ENCODE results near the gene LPCAT1. TPM values are rescaled to one million over a fixed set of nuclear protein-coding genes. Genes with fewer than 3 reads are reported as not detected.

The LPCAT1 gene
- total RNA-seq, 1 experiment from 2014 or later: 59.8 TPM

DNA sequence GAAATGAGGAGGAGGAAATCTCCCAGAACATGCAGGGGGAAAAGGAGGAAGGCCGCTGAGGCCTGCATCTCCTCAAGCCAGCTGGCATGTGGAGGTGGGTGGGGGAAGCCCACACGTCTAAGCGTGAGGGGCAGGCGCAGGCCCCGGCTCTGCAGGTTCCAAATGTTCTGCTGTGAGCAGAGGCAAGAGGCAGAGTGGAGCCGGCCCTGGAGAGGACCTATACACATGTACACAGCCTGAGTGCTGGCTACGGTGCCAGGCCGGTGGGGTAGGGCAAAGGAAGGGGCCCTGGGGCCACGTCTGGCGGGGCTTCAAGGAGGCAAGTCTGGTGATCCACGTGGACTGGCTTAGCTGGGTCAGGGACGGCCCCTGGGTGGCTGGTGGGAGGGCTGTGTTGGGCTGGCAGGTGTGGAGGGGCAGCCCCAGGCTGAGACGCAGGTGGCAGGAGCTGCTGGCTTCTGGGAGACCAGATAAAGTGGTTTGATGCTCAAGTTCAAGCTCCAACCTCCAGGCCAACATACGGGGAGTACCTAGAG is 26.4 kb downstream of the LPCAT1 start:
- in situ Hi-C loops (cut with HindIII; ENCODE audit: low pct_unique_long_range_greater_than_20kb, low sequenced_read_pairs): no loop called here
- Histone ChIP-seq H3K27me3 (ENCODE audit: control insufficient read depth, insufficient read depth, low read length) (no peaks in the 10 kb centered on the region), H3K9me3 (ENCODE audit: control insufficient read depth, insufficient read depth, low read depth, low read length) (no peaks in the 10 kb centered on the region), H3K27ac (ENCODE audit: low read length) (no peak overlapping the region), H3K36me3 (ENCODE audit: control insufficient read depth, insufficient read depth, low read length) (no peaks in the 10 kb centered on the region), H3K4me1 (ENCODE audit: control insufficient read depth, insufficient read depth, low read length) (no peaks in the 10 kb centered on the region), H3K4me3 (ENCODE audit: low read depth in 2 of 2, low read length in 2 of 2) (no peak overlapping the region)
- ChIA-PET CTCF (no interaction called here), POLR2A (no interaction called here)
- BruUV-seq (replicated peaks): no TSS peak
- DNase-seq (ENCODE audit: low read depth, low spot score) (no peak), ATAC-seq (no peak)
- intact Hi-C loops (cut with micrococcal nuclease; ENCODE audit: unreplicated experiment): no loop called here
- TF ChIP-seq TCF7L2 (IDR thresholded peaks at IDR 0.05; ENCODE audit: low read depth, low read length) (no peak), SIN3A (IDR thresholded peaks at IDR 0.05; ENCODE audit: borderline replicate concordance, insufficient read depth, low read depth, low read length) (no peak), POLR2AphosphoS5 (IDR thresholded peaks at IDR 0.05; ENCODE audit: low read depth, low read length) (no peak)
- TF ChIP-seq, protein P1, sequence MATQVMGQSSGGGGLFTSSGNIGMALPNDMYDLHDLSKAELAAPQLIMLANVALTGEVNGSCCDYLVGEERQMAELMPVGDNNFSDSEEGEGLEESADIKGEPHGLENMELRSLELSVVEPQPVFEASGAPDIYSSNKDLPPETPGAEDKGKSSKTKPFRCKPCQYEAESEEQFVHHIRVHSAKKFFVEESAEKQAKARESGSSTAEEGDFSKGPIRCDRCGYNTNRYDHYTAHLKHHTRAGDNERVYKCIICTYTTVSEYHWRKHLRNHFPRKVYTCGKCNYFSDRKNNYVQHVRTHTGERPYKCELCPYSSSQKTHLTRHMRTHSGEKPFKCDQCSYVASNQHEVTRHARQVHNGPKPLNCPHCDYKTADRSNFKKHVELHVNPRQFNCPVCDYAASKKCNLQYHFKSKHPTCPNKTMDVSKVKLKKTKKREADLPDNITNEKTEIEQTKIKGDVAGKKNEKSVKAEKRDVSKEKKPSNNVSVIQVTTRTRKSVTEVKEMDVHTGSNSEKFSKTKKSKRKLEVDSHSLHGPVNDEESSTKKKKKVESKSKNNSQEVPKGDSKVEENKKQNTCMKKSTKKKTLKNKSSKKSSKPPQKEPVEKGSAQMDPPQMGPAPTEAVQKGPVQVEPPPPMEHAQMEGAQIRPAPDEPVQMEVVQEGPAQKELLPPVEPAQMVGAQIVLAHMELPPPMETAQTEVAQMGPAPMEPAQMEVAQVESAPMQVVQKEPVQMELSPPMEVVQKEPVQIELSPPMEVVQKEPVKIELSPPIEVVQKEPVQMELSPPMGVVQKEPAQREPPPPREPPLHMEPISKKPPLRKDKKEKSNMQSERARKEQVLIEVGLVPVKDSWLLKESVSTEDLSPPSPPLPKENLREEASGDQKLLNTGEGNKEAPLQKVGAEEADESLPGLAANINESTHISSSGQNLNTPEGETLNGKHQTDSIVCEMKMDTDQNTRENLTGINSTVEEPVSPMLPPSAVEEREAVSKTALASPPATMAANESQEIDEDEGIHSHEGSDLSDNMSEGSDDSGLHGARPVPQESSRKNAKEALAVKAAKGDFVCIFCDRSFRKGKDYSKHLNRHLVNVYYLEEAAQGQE (IDR thresholded peaks at IDR 0.05; ENCODE audit: insufficient read depth in 1 of 2, low read depth in 2 of 2, low read length in 1 of 2): no peak
- TF ChIP-seq, protein P2, sequence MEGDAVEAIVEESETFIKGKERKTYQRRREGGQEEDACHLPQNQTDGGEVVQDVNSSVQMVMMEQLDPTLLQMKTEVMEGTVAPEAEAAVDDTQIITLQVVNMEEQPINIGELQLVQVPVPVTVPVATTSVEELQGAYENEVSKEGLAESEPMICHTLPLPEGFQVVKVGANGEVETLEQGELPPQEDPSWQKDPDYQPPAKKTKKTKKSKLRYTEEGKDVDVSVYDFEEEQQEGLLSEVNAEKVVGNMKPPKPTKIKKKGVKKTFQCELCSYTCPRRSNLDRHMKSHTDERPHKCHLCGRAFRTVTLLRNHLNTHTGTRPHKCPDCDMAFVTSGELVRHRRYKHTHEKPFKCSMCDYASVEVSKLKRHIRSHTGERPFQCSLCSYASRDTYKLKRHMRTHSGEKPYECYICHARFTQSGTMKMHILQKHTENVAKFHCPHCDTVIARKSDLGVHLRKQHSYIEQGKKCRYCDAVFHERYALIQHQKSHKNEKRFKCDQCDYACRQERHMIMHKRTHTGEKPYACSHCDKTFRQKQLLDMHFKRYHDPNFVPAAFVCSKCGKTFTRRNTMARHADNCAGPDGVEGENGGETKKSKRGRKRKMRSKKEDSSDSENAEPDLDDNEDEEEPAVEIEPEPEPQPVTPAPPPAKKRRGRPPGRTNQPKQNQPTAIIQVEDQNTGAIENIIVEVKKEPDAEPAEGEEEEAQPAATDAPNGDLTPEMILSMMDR (IDR thresholded peaks at IDR 0.05): no peak

DNA sequence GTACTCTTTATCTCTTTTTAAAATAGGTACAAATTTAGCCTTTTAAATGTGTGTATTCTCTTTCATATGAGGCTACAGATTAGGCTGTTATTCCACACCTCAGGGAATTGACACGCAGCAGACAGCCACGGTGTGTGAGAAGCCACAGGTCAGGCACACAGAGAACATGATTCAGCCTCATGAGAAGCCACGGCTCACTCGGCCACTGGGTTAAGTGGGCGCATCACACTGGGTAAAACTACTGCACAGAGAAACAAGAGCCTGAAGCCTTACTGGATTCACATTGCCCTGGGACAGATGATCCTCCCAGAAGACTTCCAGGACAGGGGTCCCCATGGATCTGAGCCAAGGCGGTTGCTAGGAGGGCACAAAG is 28.2 kb downstream of the LPCAT1 start:
- H3K27ac ChIP-seq (ENCODE audit: low read length): no peak overlapping the region
- no peaks in the 10 kb centered on the region for H3K27me3 ChIP-seq (ENCODE audit: control insufficient read depth, insufficient read depth, low read length)
- no peak for DNase-seq (ENCODE audit: low read depth, low spot score)
- POLR2A ChIA-PET: no interaction called here
- no peaks in the 10 kb centered on the region for H3K4me1 ChIP-seq (ENCODE audit: control insufficient read depth, insufficient read depth, low read length)
- H3K9me3 ChIP-seq (ENCODE audit: control insufficient read depth, insufficient read depth, low read depth, low read length): no peaks in the 10 kb centered on the region
- no peak overlapping the region for H3K4me3 ChIP-seq (ENCODE audit: low read depth in 2 of 2, low read length in 2 of 2)
- H3K36me3 ChIP-seq (ENCODE audit: control insufficient read depth, insufficient read depth, low read length): 0 out of 2 replicates have a peak, but pooled peaks cover 3% of the 10 kb centered on the region
- intact Hi-C loops (cut with micrococcal nuclease; ENCODE audit: unreplicated experiment): no loop called here
- no peak for TF ChIP-seq TCF7L2 (IDR thresholded peaks at IDR 0.05; ENCODE audit: low read depth, low read length)
- in situ Hi-C loops (cut with HindIII; ENCODE audit: low pct_unique_long_range_greater_than_20kb, low sequenced_read_pairs): no loop called here
- BruUV-seq (replicated peaks): no TSS peak
- CTCF ChIA-PET: no interaction called here
- ATAC-seq: no peak

DNA sequence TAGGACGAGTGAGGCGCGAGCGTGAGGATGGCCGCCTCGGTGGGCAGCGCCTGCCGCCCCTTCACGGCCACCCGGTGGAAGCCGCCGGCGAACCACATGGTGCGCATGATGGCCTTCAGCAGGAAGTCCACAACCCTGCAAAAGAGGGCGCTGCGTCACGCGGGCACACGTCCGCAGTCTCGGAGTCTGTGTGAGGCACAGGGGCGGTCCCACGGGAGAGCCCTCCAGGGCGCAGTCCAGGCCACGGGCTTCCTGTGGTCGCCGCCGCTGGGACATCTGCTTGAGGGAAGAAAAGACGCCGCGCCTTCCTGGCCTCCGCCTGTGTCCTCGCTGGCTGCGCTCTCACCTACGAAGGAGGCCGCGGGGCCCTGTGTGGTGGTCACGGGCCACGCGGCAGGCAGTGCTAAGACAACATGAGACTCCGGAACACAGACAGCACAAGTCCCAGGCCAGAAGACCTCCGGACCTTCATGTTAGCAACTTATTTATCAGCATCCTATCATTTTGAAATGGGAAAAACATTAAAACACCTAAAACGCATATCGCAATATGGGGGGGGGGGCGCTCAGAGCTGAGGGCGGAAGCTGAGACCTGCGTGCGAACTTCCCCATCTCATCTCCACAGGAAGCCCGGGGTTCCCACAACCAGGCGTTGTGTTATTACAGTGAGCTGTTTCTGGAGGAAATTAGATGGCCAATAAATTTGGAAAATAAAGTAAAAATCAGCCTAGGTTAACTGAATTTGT is 28.8 kb downstream of the LPCAT1 start:
- in situ Hi-C loops (cut with HindIII; ENCODE audit: low pct_unique_long_range_greater_than_20kb, low sequenced_read_pairs) (no loop called here), intact Hi-C loops (cut with micrococcal nuclease; ENCODE audit: unreplicated experiment) (no loop called here)
- ChIA-PET CTCF (no interaction called here), POLR2A (no interaction called here)
- Histone ChIP-seq H3K27me3 (ENCODE audit: control insufficient read depth, insufficient read depth, low read length) (no peaks in the 10 kb centered on the region), H3K36me3 (ENCODE audit: control insufficient read depth, insufficient read depth, low read length) (0 out of 2 replicates have a peak, but pooled peaks cover 3% of the 10 kb centered on the region), H3K4me3 (ENCODE audit: low read depth in 2 of 2, low read length in 2 of 2) (no peak overlapping the region), H3K9me3 (ENCODE audit: control insufficient read depth, insufficient read depth, low read depth, low read length) (no peaks in the 10 kb centered on the region), H3K27ac (ENCODE audit: low read length) (no peak overlapping the region), H3K4me1 (ENCODE audit: control insufficient read depth, insufficient read depth, low read length) (no peaks in the 10 kb centered on the region)
- ATAC-seq: no peak
- no peak for TF ChIP-seq SIN3A (IDR thresholded peaks at IDR 0.05; ENCODE audit: borderline replicate concordance, insufficient read depth, low read depth, low read length)
- no peak for TF ChIP-seq POLR2AphosphoS5 (IDR thresholded peaks at IDR 0.05; ENCODE audit: low read depth, low read length)
- TF ChIP-seq TCF7L2 (IDR thresholded peaks at IDR 0.05; ENCODE audit: low read depth, low read length): no peak
- DNase-seq (ENCODE audit: low read depth, low spot score): no peak
- no TSS peak for BruUV-seq (replicated peaks)

Data from Panc1 (cell line).